D721Med (cell line): ENCODE data around the gene NAALADL2.
"Not testable (repeated sequence)": the region's sequence is repeated elsewhere in the genome, so short reads cannot be mapped to it uniquely, and the experiment has no call there.

Source experiments
- DNase-seq: peaks from one replicate; pipeline ENCODE4 v3.0.0; 2011; ENCODE audit warnings: low spot score; ENCODE audit not compliant: insufficient read length
- FAIRE-seq: peaks from 2 replicates; lab custom pipeline; 2011; peaks lifted over from hg19 to GRCh38; lab: Jason Lieb, UNC
- CTCF ChIP-seq: IDR thresholded peaks from 2 replicates; pipeline ENCODE4 v1.5.1; 2012; ENCODE audit warnings: mild to moderate bottlenecking, control low read depth; ENCODE audit not compliant: insufficient read depth; ENCODE audit errors: missing control alignments

NAALADL2 gene

GRCh38 chr3:175111036-175111435 is 251.9 kb downstream of the NAALADL2 start:
- TF ChIP-seq CTCF: no peak
- no peak for DNase-seq
- no peak for FAIRE-seq

- no peak for FAIRE-seq
- no peak for TF ChIP-seq CTCF
Measured at GRCh38 chr3:175118382-175118941, 259.3 kb downstream of the NAALADL2 start.

GRCh38 chr3:175121225-175121624 is 262.1 kb downstream of the NAALADL2 start:
- DNase-seq (no peak), FAIRE-seq (no peak)

More at GRCh38 chr3:175118382-175118941, 259.3 kb downstream of the NAALADL2 start:
- DNase-seq: no peak

GRCh38 chr3:175127075-175127662 is 268.0 kb downstream of the NAALADL2 start:
- TF ChIP-seq CTCF: no peak
- DNase-seq (no peak), FAIRE-seq (no peak)

More at GRCh38 chr3:175121225-175121624, 262.1 kb downstream of the NAALADL2 start:
- TF ChIP-seq CTCF: peak; percentile 29

GRCh38 chr3:175129126-175129525 is 270.0 kb downstream of the NAALADL2 start:
- no peak for FAIRE-seq

GRCh38 chr3:175129571-175129970 is 270.4 kb downstream of the NAALADL2 start:
- DNase-seq: no peak
- no peak for FAIRE-seq
- TF ChIP-seq CTCF: no peak

More at GRCh38 chr3:175129126-175129525, 270.0 kb downstream of the NAALADL2 start:
- no peak for TF ChIP-seq CTCF
- no peak for DNase-seq

GRCh38 chr3:175131866-175132265 is 272.7 kb downstream of the NAALADL2 start:
- FAIRE-seq, DNase-seq: not testable (repeated sequence)

- not testable (repeated sequence) for DNase-seq, FAIRE-seq
Measured at GRCh38 chr3:175132706-175133105, 273.6 kb downstream of the NAALADL2 start.
